ENCODE data around the gene HKDC1.
"Not testable (repeated sequence)": the region's sequence is repeated elsewhere in the genome, so short reads cannot be mapped to it uniquely, and the experiment has no call there.

HKDC1 gene

GRCh38 chr10:69242852-69243212 is 22.7 kb downstream of the HKDC1 start:
- no peak for DNase-seq

DNA sequence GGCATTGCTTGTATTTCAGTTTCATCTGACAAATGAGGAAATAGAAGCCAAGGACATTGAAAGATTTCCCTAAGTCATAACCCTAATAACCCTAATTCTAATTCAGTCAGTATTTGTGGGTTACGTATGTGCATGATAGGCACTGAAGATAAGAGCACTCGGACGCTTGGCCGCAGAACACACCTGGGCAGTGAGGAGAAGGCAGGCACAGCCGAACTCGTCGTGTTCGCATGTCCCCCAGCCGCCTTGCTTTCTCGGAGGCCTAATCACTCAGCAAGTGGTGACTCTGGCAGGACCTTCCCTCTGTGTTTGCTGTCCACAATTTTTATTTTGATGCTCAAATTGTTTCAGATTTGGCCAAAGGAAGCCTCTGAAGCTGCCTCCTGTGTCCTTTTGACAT is 23.7 kb downstream of the HKDC1 start:
- no peak for DNase-seq

GRCh38 chr10:69246036-69246435 is 25.9 kb downstream of the HKDC1 start:
- DNase-seq, result no peak

DNA sequence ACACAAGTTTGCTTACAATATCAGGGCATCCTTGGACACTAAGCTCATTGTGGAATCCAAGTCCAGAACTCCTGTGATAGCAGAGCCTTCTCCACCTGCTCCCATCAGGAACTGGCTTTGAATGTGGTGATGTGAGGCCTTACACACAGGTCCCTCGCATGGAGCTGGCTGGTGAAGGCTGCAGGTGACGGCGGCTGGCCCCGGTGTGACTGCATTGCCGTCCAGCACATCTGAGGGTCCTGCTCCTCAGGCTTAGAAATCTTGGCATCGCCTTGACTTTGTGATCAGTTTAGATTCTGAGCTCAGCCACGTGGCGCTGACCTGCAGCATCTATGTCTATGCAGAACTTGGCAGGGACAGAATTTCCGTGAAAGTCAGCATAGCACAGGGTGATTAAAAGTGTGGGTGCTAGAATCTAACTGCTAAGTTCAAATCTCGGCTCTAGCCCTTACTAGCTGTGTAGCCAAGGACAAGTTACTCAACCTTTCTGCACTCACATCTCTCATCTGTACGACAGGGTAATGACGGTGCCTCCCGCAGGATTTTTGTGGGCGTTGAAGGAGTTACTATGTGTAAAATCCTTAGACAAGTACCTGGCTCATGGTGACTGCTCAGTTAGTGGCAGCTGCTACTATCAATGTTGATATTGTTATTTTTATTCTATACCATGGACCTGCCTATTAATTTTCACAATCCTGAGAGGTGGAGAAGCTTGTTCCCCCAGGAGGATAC is 26.6 kb downstream of the HKDC1 start:
- DNase-seq, result no peak

GRCh38 chr10:69247313-69247710 is 27.2 kb downstream of the HKDC1 start:
- DNase-seq, result no peak

DNA sequence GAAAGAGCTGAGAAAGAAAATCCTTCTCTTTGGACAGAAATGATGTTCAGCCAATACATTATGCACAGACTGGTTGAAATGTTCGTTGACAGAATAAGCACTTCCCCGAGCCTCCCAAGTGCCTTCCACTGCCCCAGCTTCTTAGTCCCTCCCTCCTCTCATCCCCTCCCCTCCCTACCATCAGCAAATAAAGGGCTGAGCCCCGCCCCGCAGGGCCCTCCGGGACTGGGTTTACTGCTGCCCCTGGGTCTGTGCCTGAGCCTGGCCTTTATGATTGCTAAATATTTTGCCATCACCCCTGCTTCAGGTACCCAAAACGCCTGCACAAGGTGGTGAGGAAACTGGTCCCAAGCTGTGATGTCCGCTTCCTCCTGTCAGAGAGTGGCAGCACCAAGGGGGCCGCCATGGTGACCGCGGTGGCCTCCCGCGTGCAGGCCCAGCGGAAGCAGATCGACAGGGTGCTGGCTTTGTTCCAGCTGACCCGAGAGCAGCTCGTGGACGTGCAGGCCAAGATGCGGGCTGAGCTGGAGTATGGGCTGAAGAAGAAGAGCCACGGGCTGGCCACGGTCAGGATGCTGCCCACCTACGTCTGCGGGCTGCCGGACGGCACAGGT is 28.1 kb downstream of the HKDC1 start:
- DNase-seq, result no peak

- DNase-seq, result no peak
Measured at GRCh38 chr10:69250041-69250440, 29.9 kb downstream of the HKDC1 start.

DNA sequence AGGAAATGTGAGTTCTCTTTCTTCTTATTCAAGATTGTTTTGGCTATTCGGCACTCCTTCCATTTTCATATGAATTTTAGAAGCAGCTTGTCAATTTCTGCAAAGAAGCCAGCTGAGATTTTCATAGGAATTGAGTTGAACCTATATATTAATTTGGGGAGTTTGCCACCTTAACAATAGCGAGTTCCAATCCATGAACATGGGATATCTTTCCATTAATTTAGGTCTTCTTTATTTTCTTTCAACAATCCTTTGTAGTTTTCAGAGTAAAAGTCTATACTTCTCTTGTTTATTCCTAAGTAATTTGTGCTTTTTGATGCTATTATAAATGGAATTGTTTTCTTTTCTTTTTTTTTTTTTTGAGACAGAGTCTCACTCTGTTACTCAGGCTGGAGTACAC is 31.3 kb downstream of the HKDC1 start:
- not testable (repeated sequence) for DNase-seq

GRCh38 chr10:69253171-69253570 is 33.0 kb downstream of the HKDC1 start:
- DNase-seq, result no peak

- no peak for DNase-seq
Measured at GRCh38 chr10:69254877-69255276, 34.7 kb downstream of the HKDC1 start.

DNA sequence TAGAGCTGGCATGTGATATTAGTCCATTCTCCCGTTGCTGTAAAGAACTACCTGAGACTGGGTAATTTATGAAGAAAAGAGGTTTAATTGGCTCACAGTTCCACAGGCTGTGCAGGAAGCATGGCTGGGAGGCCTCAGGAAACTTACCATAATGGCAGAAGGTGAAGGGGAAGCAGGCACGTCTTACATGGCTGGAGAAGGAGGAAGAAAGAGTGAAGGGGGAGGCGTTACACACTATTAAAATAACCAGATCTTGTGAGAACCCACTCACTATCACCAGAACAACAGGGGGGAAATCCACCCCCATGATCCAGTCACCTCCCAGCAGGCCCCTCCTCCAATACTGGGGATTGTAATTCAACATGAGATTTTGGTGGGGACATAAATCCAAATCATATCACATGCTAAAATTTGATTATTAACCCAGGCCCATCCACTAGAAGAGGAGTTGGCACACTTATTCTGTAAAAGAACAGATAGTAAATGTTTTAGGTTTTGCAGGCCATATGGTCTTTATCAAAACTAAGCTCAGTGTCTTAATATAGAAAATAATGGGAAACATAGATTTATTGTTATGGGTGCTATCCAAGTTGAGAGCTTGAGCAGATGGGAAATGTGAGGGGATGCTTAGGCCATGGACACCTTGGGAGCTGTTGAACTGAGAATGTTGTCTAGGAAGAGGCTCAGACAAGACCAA is 39.6 kb downstream of the HKDC1 start:
- DNase-seq, result no peak

DNA sequence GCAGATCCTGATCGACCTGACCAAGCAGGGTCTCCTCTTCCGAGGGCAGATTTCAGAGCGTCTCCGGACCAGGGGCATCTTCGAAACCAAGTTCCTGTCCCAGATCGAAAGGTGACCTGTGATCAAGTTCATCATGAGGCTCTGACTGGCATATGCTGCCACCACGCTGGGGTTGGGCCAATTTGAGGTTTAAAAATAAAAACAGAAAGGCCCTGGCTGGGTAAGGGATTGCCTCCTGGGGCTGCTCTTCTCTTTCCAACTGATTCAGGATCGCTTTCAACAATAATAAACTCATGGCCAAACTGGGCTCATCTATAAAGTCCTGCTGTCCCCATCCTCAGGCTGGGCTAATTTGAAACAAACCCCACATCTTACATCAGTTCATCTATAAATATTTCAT is 41.1 kb downstream of the HKDC1 start:
- DNase-seq, result no peak

- no peak for DNase-seq
Measured at GRCh38 chr10:69262292-69262751, 42.2 kb downstream of the HKDC1 start.

- no peak for DNase-seq
Measured at GRCh38 chr10:69265521-69265920, 45.4 kb downstream of the HKDC1 start.

GRCh38 chr10:69268761-69269416 is 48.8 kb downstream of the HKDC1 start:
- DNase-seq, result no peak

DNA sequence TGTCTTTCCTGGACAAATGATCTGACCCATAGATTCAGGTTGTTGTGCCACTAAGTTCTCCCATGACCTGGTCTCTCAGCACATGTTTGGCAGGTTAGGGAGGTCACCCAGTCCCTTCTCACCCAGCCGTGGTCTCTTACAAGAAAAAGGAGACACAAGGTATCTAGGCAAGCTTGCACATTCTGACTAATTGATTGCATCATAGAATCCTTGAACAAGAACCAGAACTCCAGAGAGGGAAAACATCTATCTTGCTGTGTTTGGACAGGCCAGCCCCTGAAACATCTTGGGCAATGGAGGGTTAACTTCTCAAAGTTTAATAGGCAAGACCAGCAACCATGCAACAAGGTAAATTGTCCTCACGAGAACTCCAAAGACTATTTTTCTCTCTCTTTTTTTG is 49.6 kb downstream of the HKDC1 start:
- no peak for DNase-seq

DNA sequence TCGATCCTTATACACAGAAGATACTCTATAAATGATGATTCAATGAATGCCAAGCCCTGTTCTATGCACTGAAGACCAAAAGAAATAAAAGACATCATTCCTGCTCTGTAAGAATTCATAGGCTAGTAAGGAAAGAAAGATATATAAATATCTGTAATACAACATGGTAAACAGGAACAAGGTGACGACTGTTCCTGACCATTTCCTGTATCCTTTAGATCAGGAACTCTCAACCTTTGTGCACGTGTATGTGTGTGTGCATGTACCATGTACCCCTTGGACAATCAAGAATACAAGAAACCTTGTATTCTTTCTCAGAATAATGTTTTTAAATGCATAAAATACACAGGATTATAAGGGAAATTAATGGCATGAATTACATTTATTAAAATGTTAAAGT is 50.9 kb downstream of the HKDC1 start:
- no peak for DNase-seq

DNA sequence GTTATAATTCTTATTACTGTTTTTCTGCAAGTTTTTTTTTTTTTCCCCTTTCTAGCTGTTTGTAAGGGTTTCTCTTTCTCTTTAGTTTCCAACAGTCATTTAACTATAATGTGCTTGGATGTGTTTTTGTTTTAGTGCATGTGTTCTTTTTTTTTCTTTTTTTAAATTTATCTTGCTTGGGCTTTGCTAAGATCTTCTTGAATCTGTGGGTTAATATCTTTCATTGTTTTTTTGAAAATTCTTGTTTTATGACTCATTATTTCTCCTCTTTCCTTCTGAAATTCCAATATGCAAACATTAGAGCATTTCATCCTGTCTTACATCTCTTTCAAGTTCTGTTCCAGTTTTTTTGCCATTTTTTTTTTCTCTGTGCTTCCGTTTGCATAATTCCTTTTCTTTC is 52.5 kb downstream of the HKDC1 start:
- no peak for DNase-seq

GRCh38 chr10:69275444-69275843 is 55.3 kb downstream of the HKDC1 start:
- no peak for DNase-seq

DNA sequence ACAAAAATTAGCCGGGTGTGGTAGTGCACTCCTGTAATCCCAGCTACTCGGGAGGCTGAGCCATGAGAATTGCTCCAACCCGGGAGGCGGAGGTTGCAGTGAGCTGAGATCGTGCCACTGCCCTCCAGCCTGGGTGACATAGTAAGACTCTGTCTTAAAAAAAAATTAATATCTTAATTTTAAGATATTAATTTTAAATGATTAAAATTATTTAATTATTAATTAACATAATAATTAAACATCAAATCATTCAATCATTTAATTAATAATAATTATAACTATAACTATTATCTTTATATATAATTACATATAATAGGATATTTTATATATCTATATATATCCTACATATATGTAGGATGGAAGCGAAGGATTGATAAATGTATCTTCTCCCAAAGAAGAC is 56.4 kb downstream of the HKDC1 start:
- DNase-seq, result no peak

- DNase-seq, result no peak
Measured at GRCh38 chr10:69278446-69278963, 58.4 kb downstream of the HKDC1 start, which contains the start of gene HK1. Gene HK1, plus strand, starts transcription at chr10:69278496.

GRCh38 chr10:69279110-69279509 is 59.0 kb downstream of the HKDC1 start:
- no peak for DNase-seq

Measured in NCI-H1105 (cell line).